HEK293 (cell line): Measurements from ENCODE around the gene NTN5.
A peak's percentile ranks its signal among the peaks of the same experiment; 100 is the strongest.

Experiments used
- BCL11B ChIP-seq: fragments of 450-650 bp; formaldehyde crosslinking; IDR thresholded peaks from 2 replicates; pipeline ENCODE4 v1.5.1; 2016; ENCODE audit warnings: low read depth, missing biosample characterization, missing genetic modification characterization
- FEZF1 ChIP-seq: fragments of 450-650 bp; formaldehyde crosslinking; IDR thresholded peaks from 2 replicates; pipeline ENCODE4 v1.5.1; 2016; ENCODE audit warnings: missing biosample characterization, missing genetic modification characterization
- KLF1 ChIP-seq: fragments of 450-650 bp; formaldehyde crosslinking; IDR thresholded peaks from 2 replicates; pipeline ENCODE4 v1.5.1; 2016; ENCODE audit warnings: missing biosample characterization, missing genetic modification characterization
- MYNN ChIP-seq: fragments of 450-650 bp; formaldehyde crosslinking; IDR thresholded peaks from 2 replicates; pipeline ENCODE4 v1.5.1; 2016; ENCODE audit warnings: missing biosample characterization, missing genetic modification characterization, borderline replicate concordance
- SCRT2 ChIP-seq: fragments of 450-650 bp; formaldehyde crosslinking; IDR thresholded peaks from 2 replicates; pipeline ENCODE4 v1.5.1; 2016; ENCODE audit warnings: missing biosample characterization, missing genetic modification characterization
- SP3 ChIP-seq: fragments of 450-650 bp; formaldehyde crosslinking; IDR thresholded peaks from 2 replicates; pipeline ENCODE4 v1.5.1; 2016; ENCODE audit warnings: missing biosample characterization, missing genetic modification characterization
- SP7 ChIP-seq: fragments of 450-650 bp; formaldehyde crosslinking; IDR thresholded peaks from 2 replicates; pipeline ENCODE4 v1.5.1; 2016; ENCODE audit warnings: missing biosample characterization, missing genetic modification characterization
- YY1 ChIP-seq: fragments of 450-650 bp; formaldehyde crosslinking; IDR thresholded peaks from 2 replicates; pipeline ENCODE4 v1.5.1; 2018; ENCODE audit warnings: missing biosample characterization, missing genetic modification characterization
- ZBTB20 ChIP-seq: fragments of 450-650 bp; formaldehyde crosslinking; IDR thresholded peaks from 2 replicates; pipeline ENCODE4 v1.5.1; 2016; ENCODE audit warnings: missing biosample characterization, missing genetic modification characterization
- ZBTB21 ChIP-seq: fragments of 450-650 bp; formaldehyde crosslinking; IDR thresholded peaks from 2 replicates; pipeline ENCODE4 v1.5.1; 2017; ENCODE audit warnings: missing biosample characterization, missing genetic modification characterization
- ZBTB48 ChIP-seq: fragments of 450-650 bp; formaldehyde crosslinking; IDR thresholded peaks from 2 replicates; pipeline ENCODE4 v1.5.1; 2016; ENCODE audit warnings: missing biosample characterization, missing genetic modification characterization
- ZFP3 ChIP-seq: fragments of 450-650 bp; formaldehyde crosslinking; IDR thresholded peaks from 2 replicates; pipeline ENCODE4 v1.5.1; 2016; ENCODE audit warnings: low read depth, missing biosample characterization, missing genetic modification characterization
- ZFP37 ChIP-seq: fragments of 450-650 bp; formaldehyde crosslinking; IDR thresholded peaks from 2 replicates; pipeline ENCODE4 v1.5.1; 2016; ENCODE audit warnings: missing biosample characterization, missing genetic modification characterization
- ZIC2 ChIP-seq: fragments of 450-650 bp; formaldehyde crosslinking; IDR thresholded peaks from 2 replicates; pipeline ENCODE4 v1.5.1; 2016; ENCODE audit warnings: missing biosample characterization, missing genetic modification characterization
- ZNF157 ChIP-seq: fragments of 450-650 bp; formaldehyde crosslinking; IDR thresholded peaks from 2 replicates; pipeline ENCODE4 v1.5.1; 2016; ENCODE audit warnings: missing biosample characterization, missing genetic modification characterization
- ZNF19 ChIP-seq: fragments of 450-650 bp; formaldehyde crosslinking; IDR thresholded peaks from 2 replicates; pipeline ENCODE4; 2016; ENCODE audit warnings: missing biosample characterization, missing genetic modification characterization, low read depth
- ZNF211 ChIP-seq: fragments of 450-650 bp; formaldehyde crosslinking; IDR thresholded peaks from 2 replicates; pipeline ENCODE4 v1.5.1; 2016; ENCODE audit warnings: low read depth, missing biosample characterization, missing genetic modification characterization
- ZNF221 ChIP-seq: fragments of 450-650 bp; formaldehyde crosslinking; IDR thresholded peaks from 2 replicates; pipeline ENCODE4 v1.5.1; 2017; ENCODE audit warnings: missing biosample characterization, missing genetic modification characterization, borderline replicate concordance
- ZNF292 ChIP-seq: fragments of 450-650 bp; formaldehyde crosslinking; IDR thresholded peaks from 2 replicates; pipeline ENCODE4 v1.5.1; 2016; ENCODE audit warnings: low read depth, missing biosample characterization, missing genetic modification characterization, borderline replicate concordance
- ZNF302 ChIP-seq: fragments of 450-650 bp; formaldehyde crosslinking; IDR thresholded peaks from 2 replicates; pipeline ENCODE4 v1.5.1; 2016; ENCODE audit warnings: missing biosample characterization, missing genetic modification characterization, low read depth
- ZNF311 ChIP-seq: fragments of 450-650 bp; formaldehyde crosslinking; IDR thresholded peaks from 2 replicates; pipeline ENCODE4 v1.5.1; 2017; ENCODE audit warnings: missing biosample characterization, missing genetic modification characterization, borderline replicate concordance
- ZNF433 ChIP-seq: fragments of 450-650 bp; formaldehyde crosslinking; IDR thresholded peaks from 2 replicates; pipeline ENCODE4 v1.5.1; 2016; ENCODE audit warnings: missing biosample characterization, missing genetic modification characterization, low read depth
- ZNF555 ChIP-seq: fragments of 450-650 bp; formaldehyde crosslinking; conservative IDR thresholded peaks from 2 replicates; pipeline ENCODE4 v1.5.1; 2017; ENCODE audit warnings: missing biosample characterization, mild to moderate bottlenecking, missing genetic modification characterization, inconsistent platforms
- ZNF600 ChIP-seq: fragments of 450-650 bp; formaldehyde crosslinking; IDR thresholded peaks from 2 replicates; pipeline ENCODE4 v1.5.1; 2016; ENCODE audit warnings: missing biosample characterization, missing genetic modification characterization
- ZNF626 ChIP-seq: fragments of 450-650 bp; sonication (Bioruptor Pico); formaldehyde crosslinking; IDR thresholded peaks from 2 replicates; pipeline ENCODE4 v1.5.1; 2018; ENCODE audit warnings: missing biosample characterization, missing genetic modification characterization, inconsistent platforms
- ZNF701 ChIP-seq: fragments of 450-650 bp; formaldehyde crosslinking; IDR thresholded peaks from 2 replicates; pipeline ENCODE4 v1.5.1; 2016; ENCODE audit warnings: missing biosample characterization, missing genetic modification characterization
- ZNF707 ChIP-seq: fragments of 450-650 bp; formaldehyde crosslinking; IDR thresholded peaks from 2 replicates; pipeline ENCODE4 v1.5.1; 2016; ENCODE audit warnings: missing biosample characterization, missing genetic modification characterization
- TF ChIP-seq, protein P1 (sequence below): fragments of 450-650 bp; formaldehyde crosslinking; IDR thresholded peaks from 2 replicates; pipeline ENCODE4 v1.5.1; 2017; ENCODE audit warnings: missing biosample characterization, missing genetic modification characterization
- TF ChIP-seq, protein P2 (sequence below): fragments of 450-650 bp; IDR thresholded peaks from 2 replicates; pipeline ENCODE4 v1.5.1; 2018; ENCODE audit warnings: missing biosample characterization, missing genetic modification characterization
- TF ChIP-seq, protein P3 (sequence below): fragments of 450-650 bp; formaldehyde crosslinking; IDR thresholded peaks from 2 replicates; pipeline ENCODE4 v1.5.1; 2016; ENCODE audit warnings: missing biosample characterization, missing genetic modification characterization
- TF ChIP-seq, protein P4 (sequence below): fragments of 450-650 bp; formaldehyde crosslinking; IDR thresholded peaks from 2 replicates; pipeline ENCODE4 v1.5.1; 2017; ENCODE audit warnings: missing biosample characterization, missing genetic modification characterization
- TF ChIP-seq, protein P5 (sequence below): fragments of 450-650 bp; formaldehyde crosslinking; IDR thresholded peaks from 2 replicates; pipeline ENCODE4 v1.5.1; 2016; ENCODE audit warnings: missing biosample characterization, missing genetic modification characterization
- TF ChIP-seq, protein P6 (sequence below): fragments of 450-650 bp; formaldehyde crosslinking; IDR thresholded peaks from 2 replicates; pipeline ENCODE4 v1.5.1; 2016; ENCODE audit warnings: missing biosample characterization, missing genetic modification characterization

The NTN5 gene

DNA sequence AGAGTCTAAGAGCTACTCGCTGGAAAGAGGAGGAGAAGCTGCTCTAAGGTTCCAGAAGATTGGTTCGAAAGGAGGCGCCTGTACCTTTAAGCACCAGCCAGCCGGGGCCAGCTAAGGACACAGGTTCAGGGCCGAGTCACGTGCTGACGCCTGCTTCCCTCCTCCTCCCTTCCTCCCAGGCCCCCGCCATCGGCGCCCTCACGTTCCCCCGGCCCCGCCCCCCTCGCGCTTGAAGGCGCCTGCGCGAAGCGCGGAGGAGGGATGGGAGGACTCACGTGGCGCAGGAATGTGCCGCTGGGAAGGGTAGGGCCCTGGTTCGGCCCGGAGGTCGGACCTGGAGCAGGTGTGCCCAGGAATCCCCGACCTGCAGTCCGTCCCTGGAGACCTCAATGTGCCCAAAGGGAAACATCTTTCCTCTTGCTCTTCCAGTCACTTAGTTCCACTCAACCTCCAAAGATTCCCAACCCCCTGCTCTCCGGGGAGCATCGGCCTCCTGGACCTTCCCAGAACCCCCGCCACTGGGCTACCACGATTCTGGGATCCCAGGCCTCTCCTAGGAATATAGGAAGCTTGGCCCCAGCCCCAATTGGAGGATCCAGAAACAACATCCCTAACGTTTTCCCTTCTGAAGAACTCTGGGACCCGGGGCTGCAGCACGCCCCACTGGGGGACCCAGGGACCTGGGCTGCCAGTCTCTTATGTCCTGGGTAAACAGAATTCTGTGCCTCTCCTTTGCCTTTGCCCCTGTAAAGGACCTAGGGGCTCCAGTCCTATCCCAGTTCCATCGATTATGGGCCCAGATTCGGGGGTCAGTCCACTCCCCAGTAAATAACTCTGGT lies 38.2 kb downstream of the NTN5 start (continued):
- TF ChIP-seq, protein P1, sequence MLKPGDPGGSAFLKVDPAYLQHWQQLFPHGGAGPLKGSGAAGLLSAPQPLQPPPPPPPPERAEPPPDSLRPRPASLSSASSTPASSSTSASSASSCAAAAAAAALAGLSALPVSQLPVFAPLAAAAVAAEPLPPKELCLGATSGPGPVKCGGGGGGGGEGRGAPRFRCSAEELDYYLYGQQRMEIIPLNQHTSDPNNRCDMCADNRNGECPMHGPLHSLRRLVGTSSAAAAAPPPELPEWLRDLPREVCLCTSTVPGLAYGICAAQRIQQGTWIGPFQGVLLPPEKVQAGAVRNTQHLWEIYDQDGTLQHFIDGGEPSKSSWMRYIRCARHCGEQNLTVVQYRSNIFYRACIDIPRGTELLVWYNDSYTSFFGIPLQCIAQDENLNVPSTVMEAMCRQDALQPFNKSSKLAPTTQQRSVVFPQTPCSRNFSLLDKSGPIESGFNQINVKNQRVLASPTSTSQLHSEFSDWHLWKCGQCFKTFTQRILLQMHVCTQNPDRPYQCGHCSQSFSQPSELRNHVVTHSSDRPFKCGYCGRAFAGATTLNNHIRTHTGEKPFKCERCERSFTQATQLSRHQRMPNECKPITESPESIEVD (tag by site-specific recombination) = no peak
- TF ChIP-seq ZBTB21 (tag by site-specific recombination) (no peak), ZNF311 (tag by site-specific recombination) (no peak), ZNF701 (tag by site-specific recombination) (no peak), KLF1 (peak; percentile 74), ZBTB48 (peak; percentile 59), SP3 (tag by site-specific recombination) (peak; percentile 83), ZNF626 (tag by site-specific recombination) (no peak), ZNF211 (tag by site-specific recombination) (no peak), ZNF600 (tag by site-specific recombination) (peak; percentile 89; the same call in 1 of the 2 replicates), FEZF1 (no peak), SCRT2 (tag by site-specific recombination) (no peak), MYNN (no peak), SP7 (peak; percentile 69), YY1 (tag by site-specific recombination) (no peak), ZNF157 (tag by site-specific recombination) (no peak), ZNF433 (tag by site-specific recombination) (no peak), ZNF292 (tag by site-specific recombination) (no peak), ZNF19 (tag by site-specific recombination) (no peak), ZIC2 (tag by site-specific recombination) (peak; percentile 73), BCL11B (tag by site-specific recombination) (peak; percentile 91), ZNF707 (no peak), ZNF302 (tag by site-specific recombination) (no peak), ZFP37 (tag by site-specific recombination) (0 out of 2 replicates have a peak, but pooled peaks have one; percentile 20), ZBTB20 (tag by site-specific recombination) (peak; percentile 84), ZFP3 (tag by site-specific recombination) (no peak), ZNF221 (tag by site-specific recombination) (no peak), ZNF555 (tag by site-specific recombination) (no peak)
- TF ChIP-seq, protein P2, sequence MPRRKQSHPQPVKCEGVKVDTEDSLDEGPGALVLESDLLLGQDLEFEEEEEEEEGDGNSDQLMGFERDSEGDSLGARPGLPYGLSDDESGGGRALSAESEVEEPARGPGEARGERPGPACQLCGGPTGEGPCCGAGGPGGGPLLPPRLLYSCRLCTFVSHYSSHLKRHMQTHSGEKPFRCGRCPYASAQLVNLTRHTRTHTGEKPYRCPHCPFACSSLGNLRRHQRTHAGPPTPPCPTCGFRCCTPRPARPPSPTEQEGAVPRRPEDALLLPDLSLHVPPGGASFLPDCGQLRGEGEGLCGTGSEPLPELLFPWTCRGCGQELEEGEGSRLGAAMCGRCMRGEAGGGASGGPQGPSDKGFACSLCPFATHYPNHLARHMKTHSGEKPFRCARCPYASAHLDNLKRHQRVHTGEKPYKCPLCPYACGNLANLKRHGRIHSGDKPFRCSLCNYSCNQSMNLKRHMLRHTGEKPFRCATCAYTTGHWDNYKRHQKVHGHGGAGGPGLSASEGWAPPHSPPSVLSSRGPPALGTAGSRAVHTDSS (tag by site-specific recombination) = peak; percentile 75
- TF ChIP-seq, protein P3, sequence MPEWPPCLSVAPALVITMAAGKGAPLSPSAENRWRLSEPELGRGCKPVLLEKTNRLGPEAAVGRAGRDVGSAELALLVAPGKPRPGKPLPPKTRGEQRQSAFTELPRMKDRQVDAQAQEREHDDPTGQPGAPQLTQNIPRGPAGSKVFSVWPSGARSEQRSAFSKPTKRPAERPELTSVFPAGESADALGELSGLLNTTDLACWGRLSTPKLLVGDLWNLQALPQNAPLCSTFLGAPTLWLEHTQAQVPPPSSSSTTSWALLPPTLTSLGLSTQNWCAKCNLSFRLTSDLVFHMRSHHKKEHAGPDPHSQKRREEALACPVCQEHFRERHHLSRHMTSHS (tag by site-specific recombination) = no peak
- TF ChIP-seq, protein P4, sequence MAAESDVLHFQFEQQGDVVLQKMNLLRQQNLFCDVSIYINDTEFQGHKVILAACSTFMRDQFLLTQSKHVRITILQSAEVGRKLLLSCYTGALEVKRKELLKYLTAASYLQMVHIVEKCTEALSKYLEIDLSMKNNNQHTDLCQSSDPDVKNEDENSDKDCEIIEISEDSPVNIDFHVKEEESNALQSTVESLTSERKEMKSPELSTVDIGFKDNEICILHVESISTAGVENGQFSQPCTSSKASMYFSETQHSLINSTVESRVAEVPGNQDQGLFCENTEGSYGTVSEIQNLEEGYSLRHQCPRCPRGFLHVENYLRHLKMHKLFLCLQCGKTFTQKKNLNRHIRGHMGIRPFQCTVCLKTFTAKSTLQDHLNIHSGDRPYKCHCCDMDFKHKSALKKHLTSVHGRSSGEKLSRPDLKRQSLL = no peak
- TF ChIP-seq, protein P5, sequence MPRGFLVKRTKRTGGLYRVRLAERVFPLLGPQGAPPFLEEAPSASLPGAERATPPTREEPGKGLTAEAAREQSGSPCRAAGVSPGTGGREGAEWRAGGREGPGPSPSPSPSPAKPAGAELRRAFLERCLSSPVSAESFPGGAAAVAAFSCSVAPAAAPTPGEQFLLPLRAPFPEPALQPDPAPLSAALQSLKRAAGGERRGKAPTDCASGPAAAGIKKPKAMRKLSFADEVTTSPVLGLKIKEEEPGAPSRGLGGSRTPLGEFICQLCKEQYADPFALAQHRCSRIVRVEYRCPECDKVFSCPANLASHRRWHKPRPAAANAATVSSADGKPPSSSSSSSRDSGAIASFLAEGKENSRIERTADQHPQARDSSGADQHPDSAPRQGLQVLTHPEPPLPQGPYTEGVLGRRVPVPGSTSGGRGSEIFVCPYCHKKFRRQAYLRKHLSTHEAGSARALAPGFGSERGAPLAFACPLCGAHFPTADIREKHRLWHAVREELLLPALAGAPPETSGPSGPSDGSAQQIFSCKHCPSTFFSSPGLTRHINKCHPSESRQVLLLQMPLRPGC (tag by site-specific recombination) = no peak
- TF ChIP-seq, protein P6, sequence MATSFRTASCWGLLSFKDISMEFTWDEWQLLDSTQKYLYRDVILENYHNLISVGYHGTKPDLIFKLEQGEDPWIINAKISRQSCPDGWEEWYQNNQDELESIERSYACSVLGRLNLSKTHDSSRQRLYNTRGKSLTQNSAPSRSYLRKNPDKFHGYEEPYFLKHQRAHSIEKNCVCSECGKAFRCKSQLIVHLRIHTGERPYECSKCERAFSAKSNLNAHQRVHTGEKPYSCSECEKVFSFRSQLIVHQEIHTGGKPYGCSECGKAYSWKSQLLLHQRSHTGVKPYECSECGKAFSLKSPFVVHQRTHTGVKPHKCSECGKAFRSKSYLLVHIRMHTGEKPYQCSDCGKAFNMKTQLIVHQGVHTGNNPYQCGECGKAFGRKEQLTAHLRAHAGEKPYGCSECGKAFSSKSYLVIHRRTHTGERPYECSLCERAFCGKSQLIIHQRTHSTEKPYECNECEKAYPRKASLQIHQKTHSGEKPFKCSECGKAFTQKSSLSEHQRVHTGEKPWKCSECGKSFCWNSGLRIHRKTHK (tag by site-specific recombination) = no peak
